Measurements from ENCODE around the gene TOM1L2. TPM values are rescaled to one million over a fixed set of nuclear protein-coding genes. Genes with fewer than 3 reads are reported as not detected.

The TOM1L2 gene
- total RNA-seq, 1 experiment from 2014 or later: 34.2 TPM

DNA sequence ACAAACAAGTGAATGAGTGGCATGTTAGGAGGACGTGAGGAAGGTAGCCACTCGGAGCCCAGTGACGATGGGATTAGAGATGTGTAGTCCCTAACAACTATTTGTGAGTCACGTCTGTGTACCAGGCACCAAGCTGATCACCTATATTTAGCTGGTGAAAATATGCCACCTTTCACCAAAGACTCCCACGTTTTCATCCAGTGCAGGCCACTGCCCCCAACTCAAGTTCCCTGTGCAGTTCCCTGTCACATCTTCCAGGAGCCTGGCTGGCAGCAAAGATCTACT is 67.2 kb downstream of the TOM1L2 start:
- DNase-seq (ENCODE audit: unreplicated experiment): no peak
- H3K27me3 Mint-ChIP-seq (ENCODE audit: insufficient read depth, unreplicated experiment): no peaks in the 10 kb centered on the region
- POLR2A ChIA-PET: no interaction called here
- intact Hi-C loops (cut with micrococcal nuclease): no loop called here
- H3K4me3 Mint-ChIP-seq (ENCODE audit: unreplicated experiment): no peak overlapping the region
- no TSS peak for BruUV-seq (replicated peaks)
- CTCF ChIA-PET: interaction anchor here (0.6 to 1.4 kb wide), 2 partner anchors 12 to 14 kb away, joined by 3 to 10 read pairs; no protein-coding TSS in a partner anchor
- no peaks in the 10 kb centered on the region for H3K9me3 Mint-ChIP-seq (ENCODE audit: unreplicated experiment)
- TF ChIP-seq CTCF (IDR thresholded peaks at IDR 0.05; ENCODE audit: unreplicated experiment): no peak
- H3K36me3 Mint-ChIP-seq (ENCODE audit: insufficient read depth, unreplicated experiment): peaks cover 18% of the 10 kb centered on the region
- H3K27ac Mint-ChIP-seq (ENCODE audit: low read depth, unreplicated experiment): no peak overlapping the region
- peaks cover 13% of the 10 kb centered on the region for H3K4me1 Mint-ChIP-seq (ENCODE audit: insufficient read depth, unreplicated experiment)

DNA sequence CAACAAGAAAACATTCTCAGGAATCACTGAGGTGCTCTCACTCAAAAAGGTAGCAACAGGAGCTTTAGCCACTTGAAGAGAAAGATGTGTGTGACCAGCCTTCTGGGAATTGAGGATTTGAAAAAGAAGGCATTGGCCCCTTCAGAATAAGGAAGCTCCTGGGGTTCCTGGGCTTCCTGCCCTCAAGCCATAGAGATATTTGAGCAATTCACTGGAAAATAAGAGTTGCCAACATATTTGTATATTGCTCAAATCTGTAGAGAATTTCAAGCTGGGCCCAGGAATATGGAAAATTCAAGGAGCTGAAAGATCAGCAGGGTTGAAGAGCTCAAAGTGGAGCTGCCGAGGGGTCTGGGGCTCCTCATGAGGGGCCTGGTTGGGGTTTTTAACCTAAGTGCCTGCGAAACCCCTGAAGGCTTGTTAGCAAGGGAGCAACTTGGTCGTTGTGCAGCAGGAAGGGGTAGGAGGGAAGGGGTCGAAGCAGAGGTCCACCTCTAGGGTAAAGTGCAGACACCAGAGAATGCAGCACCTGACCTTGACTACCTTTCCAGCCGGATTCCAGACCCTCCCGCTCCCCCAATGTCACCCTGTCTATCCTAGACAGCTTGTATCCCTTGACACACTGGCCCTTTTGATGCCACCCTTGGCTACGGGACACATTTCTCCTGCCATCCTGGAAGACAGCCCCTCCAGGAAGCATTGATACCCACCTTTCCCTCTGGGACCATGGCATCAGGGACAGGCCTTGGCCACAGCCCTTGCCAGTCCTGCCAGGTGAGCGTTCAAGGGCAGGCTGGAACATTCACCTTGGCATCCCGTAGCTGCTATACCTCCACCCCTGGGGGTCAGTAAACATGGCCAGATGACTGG is 67.8 kb downstream of the TOM1L2 start:
- Mint-ChIP-seq H3K4me1 (ENCODE audit: insufficient read depth, unreplicated experiment) (peaks cover 13% of the 10 kb centered on the region), H3K27ac (ENCODE audit: low read depth, unreplicated experiment) (no peak overlapping the region), H3K4me3 (ENCODE audit: unreplicated experiment) (no peak overlapping the region), H3K36me3 (ENCODE audit: insufficient read depth, unreplicated experiment) (peaks cover 18% of the 10 kb centered on the region), H3K9me3 (ENCODE audit: unreplicated experiment) (no peaks in the 10 kb centered on the region), H3K27me3 (ENCODE audit: insufficient read depth, unreplicated experiment) (no peaks in the 10 kb centered on the region)
- no peak for DNase-seq (ENCODE audit: unreplicated experiment)
- ChIA-PET POLR2A (no interaction called here), CTCF (interaction anchor here (0.7 to 1.4 kb wide), 2 partner anchors 15 to 130 kb away, joined by 3 to 10 read pairs; no protein-coding TSS in a partner anchor)
- intact Hi-C loops (cut with micrococcal nuclease): no loop called here
- no peak for TF ChIP-seq CTCF (IDR thresholded peaks at IDR 0.05; ENCODE audit: unreplicated experiment)
- no TSS peak for BruUV-seq (replicated peaks)

- Mint-ChIP-seq H3K9me3 (ENCODE audit: unreplicated experiment) (no peaks in the 10 kb centered on the region), H3K36me3 (ENCODE audit: insufficient read depth, unreplicated experiment) (peaks cover 30% of the 10 kb centered on the region), H3K27me3 (ENCODE audit: insufficient read depth, unreplicated experiment) (no peaks in the 10 kb centered on the region), H3K4me3 (ENCODE audit: unreplicated experiment) (no peak overlapping the region), H3K4me1 (ENCODE audit: insufficient read depth, unreplicated experiment) (peaks cover 13% of the 10 kb centered on the region), H3K27ac (ENCODE audit: low read depth, unreplicated experiment) (no peak overlapping the region)
- intact Hi-C loops (cut with micrococcal nuclease): no loop called here
- ChIA-PET CTCF (interaction anchor here (1.0 to 1.1 kb wide), 2 partner anchors 8 to 130 kb away, joined by 4 to 5 read pairs; no protein-coding TSS in a partner anchor), POLR2A (interaction anchor here (0.7 kb wide), 1 partner anchor 18 kb away, joined by 3 read pairs; no protein-coding TSS in a partner anchor)
- DNase-seq (ENCODE audit: unreplicated experiment): no peak
- TF ChIP-seq CTCF (IDR thresholded peaks at IDR 0.05; ENCODE audit: unreplicated experiment): no peak
- BruUV-seq (replicated peaks): no TSS peak
Observed at GRCh38 chr17:17902877-17903276, 69.3 kb downstream of the TOM1L2 start.

DNA sequence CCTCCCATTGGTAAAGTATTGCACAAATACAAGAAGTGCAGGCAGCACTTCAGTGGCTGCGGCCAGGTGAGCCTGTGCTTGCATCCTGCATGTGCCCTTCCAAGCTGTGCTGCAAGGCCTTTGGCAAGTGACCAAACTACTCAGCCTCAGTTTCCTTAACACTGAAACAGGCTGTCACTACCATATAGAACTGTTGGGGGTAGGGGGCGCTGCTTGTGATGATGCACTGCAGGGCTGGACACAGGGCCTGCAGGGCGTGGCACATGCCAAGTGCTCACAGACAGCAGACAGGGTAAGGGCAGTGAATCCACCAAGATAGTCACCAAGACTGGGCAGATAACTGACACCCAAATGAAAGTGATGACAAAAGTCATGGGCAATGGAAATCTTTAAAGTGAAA is 69.8 kb downstream of the TOM1L2 start:
- no peaks in the 10 kb centered on the region for H3K27me3 Mint-ChIP-seq (ENCODE audit: insufficient read depth, unreplicated experiment)
- H3K27ac Mint-ChIP-seq (ENCODE audit: low read depth, unreplicated experiment): no peak overlapping the region
- DNase-seq (ENCODE audit: unreplicated experiment): no peak
- CTCF ChIA-PET: interaction anchor here (1.0 to 5.5 kb wide), 5 partner anchors 8 to 131 kb away, joined by 3 to 43 read pairs (median 5); no protein-coding TSS in a partner anchor
- intact Hi-C loops (cut with micrococcal nuclease): no loop called here
- TF ChIP-seq CTCF (IDR thresholded peaks at IDR 0.05; ENCODE audit: unreplicated experiment): no peak
- H3K9me3 Mint-ChIP-seq (ENCODE audit: unreplicated experiment): no peaks in the 10 kb centered on the region
- BruUV-seq (replicated peaks): no TSS peak
- peaks cover 35% of the 10 kb centered on the region for H3K36me3 Mint-ChIP-seq (ENCODE audit: insufficient read depth, unreplicated experiment)
- H3K4me1 Mint-ChIP-seq (ENCODE audit: insufficient read depth, unreplicated experiment): peaks cover 13% of the 10 kb centered on the region
- no peak overlapping the region for H3K4me3 Mint-ChIP-seq (ENCODE audit: unreplicated experiment)
- POLR2A ChIA-PET: interaction anchor here (2.1 kb wide), 1 partner anchor 12 kb away, joined by 17 read pairs; no protein-coding TSS in a partner anchor

Measured in MCF 10A (cell line).